Activated T-helper 1 cell treated with Interleukin-2 at 50 U/mL for 16 hours (primary cell): ENCODE results near the gene MARCHF3.
"Not testable (repeated sequence)": the region's sequence is repeated elsewhere in the genome, so short reads cannot be mapped to it uniquely, and the experiment has no call there.

Source experiments
- DNase-seq: peaks from one replicate; pipeline ENCODE4 v3.0.0-alpha.2; 2020; ENCODE audit warnings: low read depth

The MARCHF3 gene

GRCh38 chr5:126872561-126873354 is 157.6 kb downstream of the MARCHF3 start:
- no peak for DNase-seq

GRCh38 chr5:126871441-126871840 is 158.9 kb downstream of the MARCHF3 start:
- no peak for DNase-seq

GRCh38 chr5:126869005-126869451 is 161.3 kb downstream of the MARCHF3 start:
- DNase-seq: no peak

GRCh38 chr5:126868338-126869004 is 161.9 kb downstream of the MARCHF3 start:
- no peak for DNase-seq

- DNase-seq: no peak
These were observed 163.3 kb downstream of the MARCHF3 start for GRCh38 chr5:126866851-126867636.

GRCh38 chr5:126865299-126865698 is 165.1 kb downstream of the MARCHF3 start:
- no peak for DNase-seq

- no peak for DNase-seq
These were observed 166.2 kb downstream of the MARCHF3 start for GRCh38 chr5:126864042-126864688.

GRCh38 chr5:126863402-126863801 is 167.0 kb downstream of the MARCHF3 start:
- no peak for DNase-seq

- no peak for DNase-seq
These were observed 171.9 kb downstream of the MARCHF3 start for GRCh38 chr5:126858441-126858840.

GRCh38 chr5:126857472-126858410 is 172.6 kb downstream of the MARCHF3 start:
- no peak for DNase-seq

GRCh38 chr5:126855266-126855665 is 175.1 kb downstream of the MARCHF3 start:
- DNase-seq: no peak

- no peak for DNase-seq
These were observed 175.7 kb downstream of the MARCHF3 start for GRCh38 chr5:126854526-126855110.

- not testable (repeated sequence) for DNase-seq
These were observed 176.6 kb downstream of the MARCHF3 start for GRCh38 chr5:126853541-126854307.

- no peak for DNase-seq
These were observed 177.5 kb downstream of the MARCHF3 start for GRCh38 chr5:126852841-126853271.

GRCh38 chr5:126852091-126852571 is 178.2 kb downstream of the MARCHF3 start:
- DNase-seq: no peak

- no peak for DNase-seq
These were observed 178.8 kb downstream of the MARCHF3 start for GRCh38 chr5:126851501-126852011.

GRCh38 chr5:126849101-126849678 is 181.2 kb downstream of the MARCHF3 start:
- DNase-seq: no peak

- DNase-seq: no peak
These were observed 182.1 kb downstream of the MARCHF3 start for GRCh38 chr5:126848253-126848652.

GRCh38 chr5:126847826-126848251 is 182.5 kb downstream of the MARCHF3 start:
- no peak for DNase-seq
